Neural progenitor cell (in vitro differentiated cells): ENCODE measurements around the gene IL16.

Source experiments
- CTCF ChIP-seq: fragments of 200-600 bp; sonication (generic); IDR thresholded peaks from 2 replicates; pipeline ENCODE4 v1.5.1; 2017; ENCODE audit warnings: antibody characterized with exemption, mild to moderate bottlenecking
- EZH2 ChIP-seq: fragments of 200-600 bp; sonication (generic); IDR thresholded peaks from 2 replicates; pipeline ENCODE4 v1.6.1; 2017; ENCODE audit warnings: antibody characterized with exemption, mild to moderate bottlenecking, moderate library complexity
- EZH2phosphoT487 ChIP-seq: fragments of 200-600 bp; sonication (generic); IDR thresholded peaks from 2 replicates; pipeline ENCODE4 v1.6.1; 2017; ENCODE audit warnings: antibody characterized with exemption

GRCh38 chr15:81197255-81197630, 564 bp downstream of the IL16 start:
- TF ChIP-seq CTCF: no peak
- no peak for TF ChIP-seq EZH2
- no peak for TF ChIP-seq EZH2phosphoT487
